Measurements from ENCODE around the gene CAPN10. TPM values are rescaled to one million over a fixed set of nuclear protein-coding genes. Genes with fewer than 3 reads are reported as not detected.

Gene CAPN10
- total RNA-seq, 1 donor from 2014 or later, result 67.1 TPM

DNA sequence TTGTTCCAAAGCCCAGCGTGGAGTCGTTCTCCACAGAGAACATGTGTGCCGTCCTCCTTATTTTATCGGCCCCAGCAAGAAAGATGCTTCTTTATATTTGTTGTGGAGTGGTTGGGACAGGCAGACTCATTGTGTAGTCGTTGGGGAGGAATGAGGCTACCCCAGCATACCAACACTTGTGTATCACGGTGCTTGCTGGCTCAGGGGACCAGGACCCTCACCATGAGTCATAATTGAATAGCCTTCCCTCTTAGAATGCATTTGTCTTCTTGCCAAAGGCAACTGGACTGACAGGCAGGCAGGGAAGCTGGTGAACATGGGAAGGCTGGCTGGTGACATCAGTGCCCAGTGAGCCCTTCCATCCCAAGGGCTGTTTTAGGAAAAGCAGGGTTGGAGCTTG is 4.7 kb downstream of the CAPN10 start:
- no peak for DNase-seq
- TF ChIP-seq, protein P1, sequence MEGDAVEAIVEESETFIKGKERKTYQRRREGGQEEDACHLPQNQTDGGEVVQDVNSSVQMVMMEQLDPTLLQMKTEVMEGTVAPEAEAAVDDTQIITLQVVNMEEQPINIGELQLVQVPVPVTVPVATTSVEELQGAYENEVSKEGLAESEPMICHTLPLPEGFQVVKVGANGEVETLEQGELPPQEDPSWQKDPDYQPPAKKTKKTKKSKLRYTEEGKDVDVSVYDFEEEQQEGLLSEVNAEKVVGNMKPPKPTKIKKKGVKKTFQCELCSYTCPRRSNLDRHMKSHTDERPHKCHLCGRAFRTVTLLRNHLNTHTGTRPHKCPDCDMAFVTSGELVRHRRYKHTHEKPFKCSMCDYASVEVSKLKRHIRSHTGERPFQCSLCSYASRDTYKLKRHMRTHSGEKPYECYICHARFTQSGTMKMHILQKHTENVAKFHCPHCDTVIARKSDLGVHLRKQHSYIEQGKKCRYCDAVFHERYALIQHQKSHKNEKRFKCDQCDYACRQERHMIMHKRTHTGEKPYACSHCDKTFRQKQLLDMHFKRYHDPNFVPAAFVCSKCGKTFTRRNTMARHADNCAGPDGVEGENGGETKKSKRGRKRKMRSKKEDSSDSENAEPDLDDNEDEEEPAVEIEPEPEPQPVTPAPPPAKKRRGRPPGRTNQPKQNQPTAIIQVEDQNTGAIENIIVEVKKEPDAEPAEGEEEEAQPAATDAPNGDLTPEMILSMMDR (IDR thresholded peaks at IDR 0.05; ENCODE audit: partially characterized antibody, unreplicated experiment), result no peak

DNA sequence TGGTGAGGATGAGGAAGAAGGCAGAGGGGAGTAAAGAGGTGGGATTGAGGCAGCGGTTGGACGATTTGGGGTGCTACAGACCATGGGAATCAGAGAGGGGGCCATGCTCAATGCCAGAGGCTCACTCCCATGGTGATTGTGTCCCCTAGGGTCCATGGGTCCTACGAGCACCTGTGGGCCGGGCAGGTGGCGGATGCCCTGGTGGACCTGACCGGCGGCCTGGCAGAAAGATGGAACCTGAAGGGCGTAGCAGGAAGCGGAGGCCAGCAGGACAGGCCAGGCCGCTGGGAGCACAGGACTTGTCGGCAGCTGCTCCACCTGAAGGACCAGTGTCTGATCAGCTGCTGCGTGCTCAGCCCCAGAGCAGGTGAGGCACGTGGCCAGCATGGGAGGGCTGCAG is 5.2 kb downstream of the CAPN10 start:
- peak; percentile 10 for DNase-seq
- H3K9me3 Mint-ChIP-seq (ENCODE audit: unreplicated experiment), result peaks cover 12% of the 10 kb centered on the region
- H3K4me3 Mint-ChIP-seq (ENCODE audit: unreplicated experiment), result no peak overlapping the region
- TF ChIP-seq, protein P1 (IDR thresholded peaks at IDR 0.05; ENCODE audit: partially characterized antibody, unreplicated experiment), result no peak
- no peaks in the 10 kb centered on the region for H3K36me3 Mint-ChIP-seq (ENCODE audit: unreplicated experiment)
- no peak overlapping the region for H3K27ac Mint-ChIP-seq (ENCODE audit: unreplicated experiment)
- peaks cover 5% of the 10 kb centered on the region for H3K27me3 Mint-ChIP-seq (ENCODE audit: unreplicated experiment)
- H3K4me1 Mint-ChIP-seq (ENCODE audit: low read depth, unreplicated experiment), result peaks cover 11% of the 10 kb centered on the region

More for the DNA sequence above, 4.7 kb downstream of the CAPN10 start:
- Mint-ChIP-seq H3K27ac (ENCODE audit: unreplicated experiment) (no peak overlapping the region), H3K36me3 (ENCODE audit: unreplicated experiment) (no peaks in the 10 kb centered on the region), H3K27me3 (ENCODE audit: unreplicated experiment) (peaks cover 5% of the 10 kb centered on the region), H3K4me1 (ENCODE audit: low read depth, unreplicated experiment) (peaks cover 11% of the 10 kb centered on the region), H3K9me3 (ENCODE audit: unreplicated experiment) (peaks cover 12% of the 10 kb centered on the region), H3K4me3 (ENCODE audit: unreplicated experiment) (no peak overlapping the region)

- Mint-ChIP-seq H3K4me1 (ENCODE audit: low read depth, unreplicated experiment) (peaks cover 4% of the 10 kb centered on the region), H3K27me3 (ENCODE audit: unreplicated experiment) (peaks cover 5% of the 10 kb centered on the region), H3K4me3 (ENCODE audit: unreplicated experiment) (no peak overlapping the region), H3K9me3 (ENCODE audit: unreplicated experiment) (peaks cover 3% of the 10 kb centered on the region), H3K27ac (ENCODE audit: unreplicated experiment) (no peak overlapping the region), H3K36me3 (ENCODE audit: unreplicated experiment) (no peaks in the 10 kb centered on the region)
- DNase-seq, result no peak
- TF ChIP-seq, protein P1 (IDR thresholded peaks at IDR 0.05; ENCODE audit: partially characterized antibody, unreplicated experiment), result no peak
Measured at GRCh38 chr2:240593026-240593702, 6.6 kb downstream of the CAPN10 start.

DNA sequence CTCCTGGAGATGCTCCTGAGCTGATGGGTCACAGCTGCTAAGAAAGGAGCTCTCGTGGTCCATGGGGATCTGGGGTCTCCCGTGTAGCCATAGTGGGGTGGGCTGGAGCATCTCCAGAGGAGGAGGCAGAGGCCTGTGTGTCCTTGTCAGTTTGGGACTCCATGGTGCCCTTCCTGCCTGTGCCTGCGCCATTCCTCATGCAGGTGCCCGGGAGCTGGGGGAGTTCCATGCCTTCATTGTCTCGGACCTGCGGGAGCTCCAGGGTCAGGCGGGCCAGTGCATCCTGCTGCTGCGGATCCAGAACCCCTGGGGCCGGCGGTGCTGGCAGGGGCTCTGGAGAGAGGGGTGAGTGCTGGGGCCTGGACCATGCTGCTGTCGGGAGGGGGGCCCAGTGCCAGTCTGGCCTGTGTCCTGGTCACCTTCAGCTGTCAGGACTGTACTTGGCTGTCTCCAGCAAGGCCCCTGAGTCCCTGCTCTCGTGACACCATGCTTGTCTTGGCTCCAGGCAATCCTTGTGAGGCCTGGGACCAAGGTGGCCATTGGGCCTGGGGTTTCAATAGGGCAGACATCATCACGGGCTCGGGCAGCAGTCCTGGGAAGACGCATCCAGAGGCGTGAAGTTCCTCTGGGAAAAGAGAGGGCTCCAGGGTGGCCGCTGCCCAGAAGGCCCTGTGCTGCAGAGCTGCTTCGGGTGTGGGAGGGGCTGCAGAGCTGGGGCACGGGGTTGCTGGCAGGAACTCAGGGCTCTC is 7.3 kb downstream of the CAPN10 start:
- Mint-ChIP-seq H3K4me1 (ENCODE audit: low read depth, unreplicated experiment) (no peaks in the 10 kb centered on the region), H3K27ac (ENCODE audit: unreplicated experiment) (no peak overlapping the region), H3K9me3 (ENCODE audit: unreplicated experiment) (no peaks in the 10 kb centered on the region), H3K36me3 (ENCODE audit: unreplicated experiment) (no peaks in the 10 kb centered on the region), H3K27me3 (ENCODE audit: unreplicated experiment) (no peaks in the 10 kb centered on the region), H3K4me3 (ENCODE audit: unreplicated experiment) (no peak overlapping the region)
- DNase-seq, result peak; percentile 15
- TF ChIP-seq, protein P1 (IDR thresholded peaks at IDR 0.05; ENCODE audit: partially characterized antibody, unreplicated experiment), result no peak

Data from glutamatergic neuron (in vitro differentiated cells).